SKM-1 (cell line): ENCODE data around the gene REV3L.
A peak's percentile ranks its signal among the peaks of the same experiment; 100 is the strongest.
"Not testable (repeated sequence)": the region's sequence is repeated elsewhere in the genome, so short reads cannot be mapped to it uniquely, and the experiment has no call there.

Experiments used
- DNase-seq: peaks from one replicate; lab custom pipeline; 2025; ENCODE audit not compliant: unreplicated experiment; lab: John Stamatoyannopoulos, UW

Gene REV3L

DNA sequence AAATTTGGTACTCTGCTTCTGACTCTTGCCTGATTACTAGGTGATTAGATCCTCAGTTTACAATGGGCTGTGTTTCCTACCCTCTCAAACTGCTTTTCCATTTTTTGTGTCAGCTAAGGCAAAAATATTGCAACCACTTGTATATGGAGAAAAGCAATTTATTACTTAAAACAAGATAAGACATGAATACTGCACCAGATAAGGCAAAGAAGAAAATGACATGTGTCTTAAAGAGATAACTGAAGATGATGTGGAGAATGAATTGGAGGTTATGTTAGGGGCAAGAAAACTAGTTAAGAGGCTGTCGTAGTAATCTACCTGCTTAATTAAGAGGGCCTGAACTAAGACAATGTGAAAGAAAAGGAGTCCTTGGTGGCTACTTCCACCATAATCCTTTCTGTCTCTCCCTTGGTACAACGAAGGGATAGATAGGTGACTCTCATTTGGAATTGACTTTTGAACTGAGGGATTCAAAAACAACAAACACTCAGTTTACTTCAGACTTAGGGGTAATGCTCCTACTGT lies 16.3 kb upstream of the REV3L start:
- DNase-seq, result no peak

DNA sequence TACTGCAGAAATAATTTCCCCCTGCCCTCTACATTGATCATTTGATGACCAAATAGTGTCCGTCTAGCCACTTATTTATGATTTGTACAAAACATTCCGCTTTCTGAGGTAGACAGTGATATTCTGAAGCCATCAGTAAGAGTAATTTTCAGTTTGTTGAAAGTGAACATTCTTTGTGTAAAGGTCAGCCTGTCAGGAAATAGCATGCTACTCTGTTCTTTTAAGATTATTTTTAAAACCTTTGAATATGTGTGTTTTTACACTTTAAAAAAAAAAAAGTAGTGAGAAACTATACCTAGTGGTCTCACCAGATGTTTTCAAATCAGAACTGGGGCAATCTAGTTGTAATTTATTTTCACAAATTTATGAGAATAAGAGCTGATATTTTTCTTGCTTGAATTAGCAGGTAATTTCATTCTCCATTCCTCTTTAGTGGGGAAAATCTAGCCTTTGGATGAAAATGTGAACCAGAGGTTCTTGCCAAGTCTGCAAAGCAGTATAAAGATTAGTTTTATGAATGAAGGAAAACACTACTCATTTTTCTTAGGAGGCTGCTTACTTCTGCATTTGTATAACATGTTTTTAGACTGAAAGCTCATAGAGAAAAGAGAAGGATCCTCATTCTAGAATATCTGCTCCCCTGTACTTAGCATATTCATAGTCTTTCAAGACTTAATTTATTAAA lies 12.1 kb upstream of the REV3L start:
- DNase-seq, result no peak

DNA sequence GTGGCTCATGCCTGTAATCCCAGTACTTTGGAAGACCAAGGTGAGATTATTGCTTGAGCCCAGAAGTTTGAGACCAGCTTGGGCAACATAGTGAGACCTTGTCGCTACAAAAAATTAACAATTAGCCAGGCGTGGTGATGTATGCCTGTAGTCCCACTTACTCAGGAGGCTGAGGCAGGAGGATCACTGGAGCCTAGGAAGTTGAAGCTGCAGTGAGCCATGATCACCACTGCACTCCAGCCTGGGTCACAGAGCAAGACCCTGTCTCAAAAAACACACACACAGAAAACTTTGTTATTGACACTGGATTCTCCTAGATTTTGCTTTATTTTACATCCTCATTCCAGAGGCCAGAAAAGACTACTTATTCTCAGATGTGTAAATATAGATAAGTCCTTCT lies 9.5 kb upstream of the REV3L start:
- DNase-seq, result no peak

DNA sequence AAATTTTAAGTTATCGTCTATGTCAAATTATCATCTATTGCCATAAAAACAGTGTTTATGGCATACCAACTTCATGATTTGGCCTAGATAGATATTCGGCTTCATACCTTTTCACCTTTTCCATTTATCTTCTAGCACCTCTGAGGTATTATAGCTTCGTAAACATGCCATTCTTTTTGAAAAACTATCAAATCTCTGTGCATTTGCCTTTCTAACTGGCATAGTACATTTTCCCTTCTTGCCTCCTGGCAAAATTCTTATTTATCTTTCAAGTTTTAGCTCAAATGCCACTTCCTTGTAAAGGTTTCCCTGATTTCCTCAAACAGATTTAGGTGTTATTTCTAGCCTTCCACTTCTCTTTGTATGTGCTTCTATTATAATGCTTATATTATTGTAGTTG lies 7.0 kb upstream of the REV3L start:
- no peak for DNase-seq

DNA sequence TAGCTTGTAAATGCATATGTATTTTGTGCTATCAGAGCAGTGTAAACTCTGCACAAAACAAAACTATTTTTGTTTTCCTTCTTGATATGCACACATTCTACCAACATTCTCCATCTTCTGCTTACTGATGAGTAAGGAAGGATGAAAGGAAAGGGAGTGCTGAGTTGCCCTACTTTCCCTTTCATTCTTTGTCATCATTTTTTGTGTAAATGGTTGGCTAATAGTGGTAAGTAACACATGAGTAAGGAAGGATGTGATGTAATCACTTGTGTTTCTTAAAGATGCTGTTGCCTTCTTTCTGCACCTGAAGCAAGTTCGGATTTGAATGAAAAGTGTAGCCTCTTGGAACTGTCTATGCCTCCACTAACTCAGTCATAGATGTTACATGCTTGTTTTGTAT lies 4.6 kb upstream of the REV3L start:
- DNase-seq, result no peak

DNA sequence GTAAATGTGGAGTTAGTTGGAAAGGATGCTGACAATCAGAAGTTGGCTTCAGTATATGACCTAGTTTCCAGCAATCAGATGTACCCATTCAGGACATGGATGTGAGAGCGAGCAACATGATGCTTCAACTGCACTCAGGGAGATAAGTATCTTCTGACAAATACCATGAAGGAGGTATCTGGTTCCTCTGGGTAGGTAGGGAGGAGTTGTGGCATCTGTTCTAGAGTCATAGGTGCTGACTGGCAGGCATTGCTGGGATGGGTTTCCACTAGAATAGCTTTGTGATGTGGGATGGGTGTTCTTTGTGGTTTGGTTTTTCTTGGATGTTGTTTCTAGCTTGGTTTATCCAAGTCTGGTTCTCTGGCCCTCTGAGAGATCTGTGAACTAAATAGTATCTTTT lies 3.9 kb upstream of the REV3L start:
- no peak for DNase-seq

DNA sequence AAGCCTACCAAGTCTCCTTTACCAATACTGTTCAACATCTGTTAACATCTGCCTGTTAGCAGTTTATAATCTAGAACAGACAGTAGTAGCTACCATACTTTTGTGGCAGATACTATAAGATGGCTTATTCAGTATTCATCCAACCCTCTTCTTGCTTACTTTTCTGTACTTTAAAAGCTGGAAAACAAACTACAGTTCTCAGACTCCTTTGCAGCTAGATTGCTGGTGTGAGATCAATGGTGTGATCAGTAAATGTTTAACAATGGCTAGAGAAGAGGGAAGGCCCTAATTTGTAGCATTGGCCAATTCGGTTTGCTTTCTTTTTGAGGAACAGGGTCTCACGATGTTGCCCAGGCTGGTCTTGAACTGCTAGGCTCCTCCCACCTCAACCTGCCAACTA lies 3.5 kb upstream of the REV3L start:
- DNase-seq, result no peak

DNA sequence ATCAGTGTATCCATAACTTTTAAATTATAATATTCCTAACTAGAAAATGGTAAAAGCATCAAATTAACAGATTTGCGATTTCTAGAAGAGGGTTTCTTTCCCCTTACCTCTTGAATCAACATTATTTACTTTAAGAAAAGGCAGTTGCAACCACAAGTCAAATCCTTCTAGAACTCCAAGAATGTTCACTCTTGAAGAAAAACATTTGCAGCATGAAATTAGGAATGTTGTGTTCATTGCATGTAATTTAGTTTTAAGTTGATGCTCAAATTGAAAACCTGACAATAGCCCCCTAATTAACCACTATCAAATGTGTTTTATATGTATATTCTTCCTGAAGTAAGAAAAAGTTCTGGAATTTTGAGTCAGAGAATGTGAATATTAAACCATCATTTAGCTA lies 2.3 kb upstream of the REV3L start:
- no peak for DNase-seq

DNA sequence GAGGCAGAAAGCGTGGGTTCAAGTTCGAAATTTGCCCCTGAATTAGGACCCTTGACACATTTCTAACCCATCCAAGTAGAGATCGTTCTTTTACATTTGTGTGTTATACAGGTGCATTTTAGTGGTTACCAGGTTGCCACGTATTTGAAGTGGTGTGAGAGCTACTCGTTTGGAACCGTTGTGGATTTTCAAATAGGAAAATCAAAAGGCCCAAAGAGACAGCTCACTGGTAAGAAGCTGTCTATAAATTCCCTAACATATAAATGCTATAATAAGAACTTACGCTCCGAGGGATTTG lies 1.6 kb upstream of the REV3L start:
- no peak for DNase-seq

DNA sequence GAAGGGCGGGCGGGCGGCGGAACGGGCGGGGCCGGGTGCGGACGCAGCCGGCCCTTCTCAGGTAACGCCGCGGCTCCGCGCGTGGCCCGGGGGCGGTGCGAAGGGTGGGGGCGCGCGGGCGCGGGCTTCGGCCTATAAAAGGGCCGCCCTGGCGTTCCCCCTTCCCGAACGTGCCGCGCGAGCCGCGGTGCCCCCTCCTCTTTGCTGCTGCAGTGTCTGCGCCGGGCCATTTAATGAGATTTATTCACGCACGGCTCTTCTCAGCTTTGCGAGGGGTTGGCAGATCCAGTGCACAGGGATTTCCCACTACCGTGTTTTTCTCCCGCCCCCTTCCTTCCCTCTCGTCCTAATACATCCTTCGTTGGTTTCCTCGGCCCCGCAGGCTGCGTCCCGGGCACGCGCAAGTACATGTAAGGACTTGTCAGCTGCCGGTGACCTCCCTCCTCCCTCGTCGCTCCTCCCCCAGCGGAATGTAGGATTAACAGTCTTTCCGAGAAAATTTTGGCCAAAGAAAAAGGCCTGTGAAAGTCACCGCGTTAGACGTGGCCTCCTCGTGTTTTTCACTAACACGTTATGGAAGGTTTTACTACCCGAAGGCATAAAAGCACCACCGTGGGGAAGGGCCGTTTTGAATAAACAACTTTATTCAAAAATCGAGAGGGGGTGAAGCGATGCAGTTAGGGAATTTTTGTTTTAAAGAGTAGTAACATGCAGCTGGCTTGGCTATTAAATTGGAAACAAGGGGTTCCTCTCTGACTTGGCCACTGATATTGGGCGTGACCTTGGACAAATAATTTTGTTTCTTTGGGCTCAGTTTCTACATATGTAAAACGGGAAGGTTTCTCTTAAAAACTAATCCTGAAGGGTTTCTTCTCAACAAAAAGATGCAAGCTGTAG lies 966 bp upstream of the REV3L start:
- peak; percentile 83 for DNase-seq

DNA sequence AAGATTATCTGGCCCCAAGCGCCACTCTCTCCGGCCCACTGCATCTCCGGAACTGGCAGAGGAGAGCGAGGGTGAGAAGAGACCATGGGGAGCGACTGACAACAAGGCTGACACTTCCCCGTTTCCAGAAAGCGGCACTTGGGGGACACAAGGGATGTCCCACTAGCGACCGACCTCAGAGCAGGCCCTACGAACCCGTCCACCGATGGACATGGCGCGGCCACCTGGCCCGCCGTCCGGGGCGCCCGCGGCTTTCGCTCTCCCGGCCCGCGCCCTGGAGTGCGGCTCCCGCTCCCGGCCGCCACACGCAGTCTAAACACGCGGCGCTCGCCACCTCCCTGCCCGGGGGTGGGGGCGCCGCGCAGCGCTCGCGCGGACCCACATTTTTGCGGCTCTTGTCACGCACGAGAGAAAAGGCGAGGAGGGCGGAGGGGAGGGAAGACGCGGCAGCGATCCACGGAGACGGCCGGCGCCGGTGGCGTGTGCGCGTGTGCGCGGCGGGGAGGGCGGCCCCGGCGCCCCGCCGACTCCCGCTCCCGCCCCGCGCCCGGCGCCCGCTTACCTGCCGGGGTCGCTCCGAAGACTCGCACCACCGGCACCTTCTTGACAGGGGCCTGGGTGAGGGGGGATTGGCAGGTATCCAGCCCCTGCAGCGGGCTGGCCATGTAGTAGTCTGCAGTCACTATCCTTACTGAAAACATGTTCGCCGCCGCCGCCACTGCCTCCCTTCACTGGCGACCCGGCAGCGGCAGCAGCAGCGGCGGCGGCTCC lies 645 bp downstream of the REV3L start:
- DNase-seq, result no peak

DNA sequence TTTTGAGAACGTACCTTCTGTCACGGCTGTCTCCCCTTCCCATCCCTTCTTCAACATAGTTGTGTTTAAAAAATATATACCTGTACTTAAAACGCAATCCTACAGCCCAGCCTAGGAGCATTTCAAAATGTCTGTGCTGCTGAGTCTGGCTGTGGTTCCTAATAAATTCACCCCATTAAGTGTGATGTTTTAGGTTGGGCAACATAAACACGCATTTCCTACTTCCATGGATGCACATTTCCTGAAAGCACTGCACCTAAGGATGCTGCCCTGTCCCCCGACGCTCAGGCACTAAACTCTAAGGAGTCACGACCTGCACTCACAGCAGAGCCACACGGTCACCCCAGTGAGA lies 1.2 kb downstream of the REV3L start:
- DNase-seq, result no peak

DNA sequence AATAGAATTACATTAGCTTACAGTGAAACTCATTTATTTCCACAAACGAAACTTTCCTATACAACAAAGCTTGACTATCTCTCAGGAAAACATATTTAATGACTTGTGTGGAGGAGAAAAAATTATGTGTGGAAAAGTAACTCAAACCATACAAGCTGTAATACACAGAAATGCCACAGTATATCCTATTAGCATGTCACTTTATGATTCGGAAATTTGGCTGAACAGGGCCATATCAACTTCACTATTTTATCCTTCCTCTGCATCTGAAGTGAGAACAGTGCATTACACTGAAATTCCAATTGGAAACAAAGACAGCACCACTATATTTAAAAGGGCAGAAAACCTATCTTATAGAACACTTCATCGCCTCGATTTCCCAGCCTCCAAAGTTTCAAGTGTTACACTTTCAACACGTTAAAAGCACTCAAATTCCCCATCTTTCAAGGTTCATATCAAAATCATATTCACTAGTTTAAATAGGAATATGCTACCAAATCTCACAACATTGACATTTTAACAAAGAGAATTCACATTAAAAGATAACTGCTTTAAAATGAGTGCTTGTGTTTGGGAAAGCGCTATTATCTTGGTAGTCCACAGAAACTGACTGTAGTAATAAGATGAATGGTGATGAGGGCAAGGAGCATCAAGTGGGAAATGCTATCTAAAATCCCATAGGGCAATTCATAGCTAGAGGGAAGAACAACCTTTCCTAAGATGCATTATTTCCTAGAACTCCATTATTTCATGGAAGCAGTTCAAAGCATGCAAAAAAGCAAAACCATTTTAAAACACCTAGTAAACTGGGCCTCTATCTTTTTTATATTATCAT lies 1.8 kb downstream of the REV3L start:
- no peak for DNase-seq

DNA sequence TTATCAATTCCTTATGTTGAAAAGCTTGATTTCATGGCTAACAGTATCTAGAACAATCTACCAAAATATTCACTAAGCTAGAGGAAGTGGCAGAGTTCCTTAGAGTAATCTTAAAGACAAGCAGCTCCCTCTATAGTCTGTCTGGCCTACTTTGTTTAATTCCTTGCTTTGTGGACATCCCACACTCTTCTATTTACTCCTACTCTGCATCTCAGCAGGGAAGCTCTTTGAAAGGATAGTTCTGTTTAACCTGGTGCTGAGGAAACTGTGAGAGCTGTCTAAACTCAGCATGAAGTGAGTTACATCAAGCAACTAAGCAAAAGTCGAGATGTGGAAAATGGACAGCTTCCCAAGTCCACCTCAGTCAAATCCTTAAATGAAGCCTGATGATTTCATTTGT lies 4.3 kb downstream of the REV3L start:
- DNase-seq, result no peak

DNA sequence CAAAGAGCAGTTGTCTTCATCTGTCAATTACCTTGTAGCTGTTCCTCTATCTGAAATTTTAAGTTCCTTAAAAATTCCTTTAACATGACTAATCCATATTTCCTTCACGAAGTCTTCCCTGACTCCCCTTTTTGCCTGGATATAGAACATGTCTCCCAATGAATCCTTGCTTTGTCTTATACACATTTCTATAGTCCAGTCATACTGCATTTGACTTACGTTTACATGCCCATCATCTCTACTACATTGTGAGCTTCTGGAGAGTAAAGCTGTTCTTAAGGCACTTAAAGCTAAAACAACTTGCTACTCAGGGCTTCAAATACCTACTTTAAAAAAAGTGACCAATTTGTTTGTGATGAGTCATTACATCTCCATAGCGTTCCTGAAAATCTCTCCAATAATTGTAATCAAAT lies 4.9 kb downstream of the REV3L start:
- DNase-seq, result no peak

DNA sequence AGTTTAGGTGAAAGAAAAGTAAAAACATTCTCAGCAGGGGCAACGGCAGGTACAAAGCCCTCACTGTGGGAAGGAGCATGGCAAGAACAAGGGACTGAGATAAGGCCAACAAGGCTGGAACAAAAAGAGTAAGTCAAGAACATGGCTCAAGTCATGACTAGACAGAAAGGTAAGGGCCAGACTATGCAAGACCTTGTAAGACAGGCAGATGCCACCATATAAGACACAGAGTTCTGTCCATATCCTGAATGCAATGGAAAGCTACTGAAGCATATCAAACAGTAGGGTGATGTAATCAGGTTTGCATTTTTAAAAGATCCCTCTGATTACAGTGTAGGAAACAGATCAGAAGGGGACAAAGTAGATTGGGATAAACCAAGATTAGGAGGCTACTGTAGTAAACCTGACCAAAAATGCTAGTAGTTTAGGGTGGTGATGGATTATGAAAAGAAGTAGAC lies 5.5 kb downstream of the REV3L start:
- DNase-seq, result no peak

DNA sequence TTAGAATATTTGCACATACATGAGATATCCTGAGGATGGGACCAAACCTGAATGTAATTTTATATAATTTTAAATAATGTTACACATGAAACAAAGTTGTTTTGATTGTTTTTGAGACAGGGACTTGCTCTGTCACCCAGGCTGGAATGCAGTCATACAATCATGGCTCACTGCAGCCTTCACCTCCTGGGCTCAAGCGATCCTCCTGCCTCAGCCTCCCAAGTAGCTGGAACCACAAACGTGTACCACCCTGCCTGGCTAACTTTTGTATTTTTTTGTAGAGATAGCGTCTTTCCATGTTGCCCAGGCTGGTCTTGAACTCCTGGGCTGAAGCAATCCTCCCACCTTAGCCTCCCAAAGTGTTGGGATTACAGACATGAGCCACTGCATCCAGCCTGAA lies 7.0 kb downstream of the REV3L start:
- not testable (repeated sequence) for DNase-seq

DNA sequence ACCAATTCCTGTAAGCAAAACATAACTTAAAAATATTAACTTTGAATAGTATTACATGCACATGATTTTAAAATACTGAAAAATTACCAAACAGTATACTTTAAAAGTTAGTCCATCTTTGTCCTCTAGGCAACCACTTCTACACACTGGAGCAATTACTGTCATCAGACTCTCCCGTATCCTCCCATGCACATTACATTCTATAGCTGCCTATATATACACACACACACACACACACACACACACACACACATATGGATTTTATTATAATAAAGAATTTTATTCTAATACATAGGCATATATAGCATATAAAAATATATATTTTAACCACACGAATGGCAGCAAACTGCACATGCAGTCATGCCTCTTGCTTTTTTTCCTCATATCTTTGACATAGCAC lies 8.2 kb downstream of the REV3L start:
- DNase-seq, result no peak

DNA sequence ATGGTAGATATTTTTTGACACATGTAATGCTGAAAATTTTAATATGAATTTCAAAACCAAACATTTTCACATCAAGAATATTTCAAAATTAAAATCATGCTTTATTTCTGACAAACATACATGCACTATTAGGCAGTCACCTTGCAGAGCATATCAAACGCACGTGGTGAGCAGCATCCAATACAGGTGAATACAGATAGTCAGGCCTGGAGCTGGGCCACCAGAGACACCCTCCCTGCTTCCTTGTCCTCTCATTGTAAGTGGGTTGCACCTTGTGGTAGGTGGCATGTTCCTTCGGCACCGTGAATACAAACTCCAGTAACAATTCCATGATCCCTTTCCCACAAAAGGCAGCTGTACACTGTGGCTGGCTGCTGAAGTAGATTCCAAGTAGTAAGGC lies 8.9 kb downstream of the REV3L start:
- no peak for DNase-seq

DNA sequence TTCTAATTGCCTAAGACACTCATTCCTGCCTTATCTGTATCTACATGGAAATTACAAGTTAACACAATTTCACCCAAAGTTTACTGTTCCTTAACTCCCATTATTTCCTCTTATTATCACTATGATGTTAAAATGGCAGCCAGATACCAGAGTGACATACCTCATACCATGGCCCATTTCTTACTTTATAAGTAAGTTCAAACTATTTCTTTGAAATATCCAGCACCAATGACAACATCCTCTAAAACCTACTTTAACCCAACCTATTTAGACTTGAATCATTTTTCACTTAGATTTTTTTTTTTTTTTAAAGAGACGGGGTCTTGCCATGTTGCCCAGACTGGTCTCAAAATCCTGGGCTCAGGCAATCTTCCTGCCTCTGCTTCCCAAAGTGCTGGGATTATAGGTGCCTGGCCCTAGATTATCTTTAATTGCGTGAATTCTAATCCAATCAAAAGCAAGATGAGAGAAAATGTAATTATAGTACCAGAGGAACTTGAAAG lies 10.0 kb downstream of the REV3L start:
- DNase-seq, result no peak

DNA sequence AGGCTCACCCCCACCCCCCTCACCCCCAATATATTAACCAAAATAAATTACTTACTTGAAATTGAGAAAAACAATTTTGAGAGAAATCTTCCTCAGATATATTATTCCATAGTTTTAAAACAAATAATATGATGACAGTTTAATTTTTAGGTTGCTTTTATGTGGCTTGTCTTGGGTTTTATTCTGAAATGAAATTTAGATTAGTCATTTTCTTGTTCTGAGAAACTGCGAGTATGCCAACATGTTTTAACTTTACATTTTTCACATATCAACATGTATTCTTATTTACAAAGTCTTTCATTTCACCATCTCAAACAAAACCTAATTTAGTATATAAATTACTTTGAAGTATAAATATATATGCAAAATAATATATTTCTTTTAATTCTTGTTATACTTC lies 11.1 kb downstream of the REV3L start:
- DNase-seq, result no peak
